Dedifferentiated amniotic fluid mesenchymal stem cell (primary cell): ENCODE data around the gene TMEM120B.

Experiments
- DNase-seq: peaks from one replicate; pipeline ENCODE4 v3.0.0-alpha.2; 2016; ENCODE audit errors: extremely low spot score

Gene TMEM120B

DNA sequence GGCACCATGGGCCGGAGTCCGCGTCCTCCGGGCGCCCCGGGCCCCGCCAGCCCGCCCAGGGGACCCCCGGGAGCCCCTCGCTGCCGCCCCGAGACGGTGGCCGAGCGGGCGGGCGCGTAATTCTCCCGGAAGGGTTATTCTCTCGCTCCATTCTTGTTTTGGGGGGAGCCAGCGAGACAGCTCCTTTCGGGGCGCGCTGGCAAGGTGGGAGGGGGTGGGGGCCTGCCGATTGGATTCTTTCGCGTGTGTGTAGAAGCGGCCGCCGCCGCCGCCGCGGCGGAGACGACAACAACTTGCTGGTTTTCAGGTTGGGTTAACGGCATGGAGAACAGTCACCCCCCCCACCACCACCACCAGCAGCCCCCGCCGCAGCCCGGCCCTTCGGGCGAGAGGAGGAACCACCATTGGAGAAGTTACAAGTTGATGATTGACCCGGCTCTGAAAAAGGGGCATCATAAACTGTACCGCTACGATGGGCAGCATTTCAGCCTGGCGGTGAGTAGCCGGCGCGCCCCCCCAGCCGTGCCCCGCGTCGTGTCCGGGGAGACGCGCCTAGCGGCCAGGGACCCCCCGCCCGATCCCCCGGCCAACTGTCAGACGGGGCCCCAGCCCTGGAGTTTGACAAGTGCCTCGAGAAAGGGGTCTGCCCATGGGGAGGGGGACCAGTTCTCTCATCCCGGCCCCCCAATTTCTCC is 92.0 kb downstream of the TMEM120B start:
- no peak for DNase-seq

- no peak for DNase-seq
Measured at GRCh38 chr12:121805171-121806008, 92.8 kb downstream of the TMEM120B start.

- DNase-seq: no peak
Measured at GRCh38 chr12:121806009-121806545, 93.5 kb downstream of the TMEM120B start.

DNA sequence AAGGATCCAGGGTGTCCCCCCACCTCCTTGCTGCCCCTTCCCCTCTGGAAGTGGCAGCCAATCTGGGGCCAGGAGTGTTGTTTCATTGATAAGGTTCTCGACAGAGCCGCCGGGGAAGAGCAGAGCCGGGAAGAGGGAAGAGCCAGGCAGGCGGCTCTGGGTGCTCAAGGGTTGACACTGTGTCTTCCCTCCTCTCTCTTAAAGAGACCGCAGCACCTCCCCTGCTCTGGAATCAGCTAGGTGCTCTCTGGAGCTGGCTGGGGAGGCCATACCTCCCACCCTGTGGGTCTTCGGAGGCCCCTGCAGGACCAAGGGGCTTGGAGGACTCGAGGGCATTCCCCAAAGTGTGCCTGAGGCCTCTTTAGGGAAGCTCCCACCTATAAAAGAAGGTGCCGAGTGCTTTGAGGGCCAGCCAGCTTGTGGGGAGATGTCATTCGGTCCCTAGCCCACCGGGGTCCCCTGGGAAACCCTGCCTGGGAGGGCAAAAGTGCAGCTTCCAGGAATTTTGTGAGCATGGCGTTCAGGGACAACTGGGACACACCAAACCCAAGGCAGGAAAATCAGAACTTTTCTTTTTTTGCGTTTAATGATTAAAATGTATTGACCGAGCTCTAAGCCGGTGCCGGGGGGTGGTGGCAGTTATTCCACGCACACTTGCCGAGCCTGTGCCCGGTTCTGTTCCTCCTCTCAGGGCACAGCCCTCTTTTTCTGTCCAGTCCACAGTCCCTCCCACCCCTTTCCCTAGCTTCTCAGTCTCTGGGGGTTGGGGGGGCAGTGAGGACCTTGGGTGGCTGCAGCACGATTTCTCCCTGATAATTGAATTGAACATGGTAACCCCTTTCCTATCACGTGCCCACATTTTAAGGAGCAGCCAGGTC is 94.2 kb downstream of the TMEM120B start:
- DNase-seq: no peak

DNA sequence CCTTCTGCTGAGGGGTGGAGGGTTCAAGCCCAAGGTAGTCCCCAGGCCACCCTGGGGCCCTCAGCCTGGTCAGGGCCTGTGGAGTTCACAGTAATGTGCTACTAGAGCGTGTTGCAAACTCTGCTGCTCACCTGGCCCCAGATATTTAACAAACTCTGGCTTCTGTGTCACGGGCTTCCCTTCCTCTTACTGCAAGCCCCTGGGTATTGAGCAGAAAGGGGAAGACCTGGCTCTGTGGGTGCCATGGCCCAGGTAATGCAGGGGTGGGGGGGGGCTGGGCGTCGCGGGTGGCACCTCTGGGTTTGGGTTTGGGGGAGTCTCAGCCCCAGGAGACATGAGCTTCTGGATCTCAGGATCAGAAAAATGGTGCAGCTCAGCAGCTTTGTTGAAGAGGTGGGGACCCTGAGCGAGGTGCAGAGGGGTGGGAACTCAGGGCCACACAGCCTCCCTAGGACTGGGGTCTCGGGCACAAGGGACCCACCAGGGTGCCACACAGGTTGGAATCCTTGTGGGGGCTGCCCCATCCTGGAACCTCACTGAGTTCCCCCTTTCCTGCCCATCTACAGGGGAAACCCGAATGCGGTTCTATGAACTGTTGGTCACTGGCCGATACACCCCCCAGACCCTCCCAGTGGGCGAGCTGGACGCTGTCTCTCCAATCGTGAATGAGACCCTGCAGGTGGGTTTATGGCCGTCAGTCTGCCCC is 95.2 kb downstream of the TMEM120B start:
- no peak for DNase-seq

DNA sequence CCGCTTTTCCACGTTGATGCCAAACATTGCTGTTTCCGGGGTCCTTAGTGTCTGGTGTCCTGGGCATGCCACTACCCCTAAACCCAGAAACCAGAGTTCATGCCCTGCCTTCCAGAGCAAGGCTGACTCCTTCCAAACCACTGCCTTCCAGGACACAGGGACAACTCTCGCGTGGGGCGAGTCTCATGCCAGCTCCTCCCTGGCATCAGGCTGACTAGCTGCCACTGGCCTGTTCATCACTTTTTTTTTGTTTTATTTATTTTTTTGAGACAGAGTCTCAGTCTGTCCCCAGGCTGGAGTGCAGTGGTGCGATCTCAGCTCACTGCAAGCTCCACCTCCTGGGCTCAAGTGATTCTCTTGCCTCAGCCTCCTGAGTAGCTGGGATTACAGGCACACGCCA is 96.1 kb downstream of the TMEM120B start:
- no peak for DNase-seq

DNA sequence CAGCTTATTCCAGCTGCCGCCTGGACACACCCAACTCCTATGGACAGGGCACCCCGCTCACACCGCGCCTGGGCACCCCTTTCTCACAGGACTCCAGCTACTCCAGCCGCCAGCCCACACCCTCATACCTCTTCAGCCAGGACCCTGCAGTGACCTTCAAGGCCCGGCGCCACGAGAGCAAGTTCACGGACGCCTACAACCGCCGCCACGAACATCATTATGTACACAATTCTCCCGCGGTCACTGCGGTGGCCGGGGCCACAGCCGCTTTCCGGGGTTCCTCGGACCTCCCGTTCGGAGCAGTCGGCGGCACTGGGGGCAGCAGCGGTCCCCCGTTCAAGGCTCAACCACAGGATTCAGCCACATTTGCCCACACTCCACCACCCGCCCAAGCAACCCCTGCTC is 97.2 kb downstream of the TMEM120B start:
- DNase-seq: no peak

DNA sequence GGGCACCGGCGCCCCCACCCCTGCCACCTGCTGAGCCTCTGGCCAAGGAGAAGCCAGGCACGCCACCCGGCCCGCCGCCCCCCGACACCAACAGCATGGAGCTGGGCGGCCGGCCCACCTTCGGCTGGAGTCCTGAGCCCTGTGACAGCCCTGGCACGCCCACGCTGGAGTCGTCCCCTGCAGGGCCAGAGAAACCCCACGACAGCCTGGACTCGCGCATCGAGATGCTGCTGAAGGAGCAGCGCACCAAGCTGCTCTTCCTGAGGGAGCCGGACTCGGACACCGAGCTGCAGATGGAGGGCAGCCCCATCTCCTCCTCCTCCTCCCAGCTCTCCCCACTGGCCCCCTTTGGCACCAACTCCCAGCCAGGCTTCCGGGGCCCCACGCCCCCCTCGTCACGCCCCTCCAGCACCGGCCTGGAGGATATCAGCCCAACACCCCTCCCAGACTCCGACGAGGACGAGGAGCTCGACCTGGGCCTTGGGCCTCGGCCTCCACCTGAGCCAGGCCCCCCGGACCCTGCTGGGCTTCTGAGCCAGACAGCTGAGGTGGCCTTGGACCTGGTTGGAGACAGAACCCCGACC is 97.8 kb downstream of the TMEM120B start:
- DNase-seq: no peak

- DNase-seq: no peak
Measured at GRCh38 chr12:121810833-121811433, 98.4 kb downstream of the TMEM120B start.

DNA sequence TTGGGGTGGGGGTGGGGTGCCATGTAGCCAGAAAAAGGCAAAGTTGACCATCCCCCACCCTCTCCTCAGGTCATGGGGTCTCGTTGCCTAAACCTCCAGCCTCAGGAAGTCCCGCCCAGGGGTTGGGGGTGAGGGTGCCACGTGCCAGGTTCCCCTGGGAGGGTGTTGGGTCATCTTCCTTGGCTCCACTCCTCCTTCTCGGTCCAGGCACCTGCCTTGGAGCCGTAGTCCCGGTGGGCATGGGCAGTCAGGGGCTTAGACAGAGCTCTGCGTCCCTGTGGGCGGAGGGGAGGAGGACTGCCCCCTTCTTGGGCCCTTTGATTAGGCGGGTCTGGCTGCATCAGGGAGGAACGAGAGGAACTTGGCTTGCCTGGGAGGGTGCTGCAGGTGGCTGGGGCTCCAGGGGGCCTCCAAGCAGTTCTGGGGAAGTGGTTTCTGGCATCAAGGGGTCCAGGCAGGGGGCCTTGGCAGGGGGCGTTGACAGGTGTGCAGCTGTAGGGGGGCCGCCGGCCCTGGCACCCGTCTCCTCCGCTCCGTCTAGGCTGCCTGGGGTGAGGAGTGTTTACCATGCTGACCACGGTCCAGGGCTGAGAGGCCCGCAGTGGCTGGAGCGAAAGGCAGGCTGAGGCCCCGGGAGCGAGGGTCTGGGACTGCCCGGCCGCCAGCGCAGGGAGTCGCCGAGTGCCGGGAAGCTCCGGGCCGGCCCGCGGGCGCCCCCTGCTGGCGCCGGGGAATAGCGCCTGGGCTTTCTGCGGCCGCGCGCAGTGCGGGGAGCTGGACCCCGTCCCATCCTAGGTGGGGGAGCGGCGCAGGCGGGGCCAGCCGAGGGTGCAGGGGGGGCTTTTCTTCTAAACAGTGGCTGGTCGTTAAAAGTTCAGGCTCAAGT is 99.1 kb downstream of the TMEM120B start:
- no peak for DNase-seq

- peak; percentile 52 for DNase-seq
Measured at GRCh38 chr12:121812320-121812871, 99.8 kb downstream of the TMEM120B start.

GRCh38 chr12:121812921-121813896 is 100.7 kb downstream of the TMEM120B start:
- DNase-seq: no peak

DNA sequence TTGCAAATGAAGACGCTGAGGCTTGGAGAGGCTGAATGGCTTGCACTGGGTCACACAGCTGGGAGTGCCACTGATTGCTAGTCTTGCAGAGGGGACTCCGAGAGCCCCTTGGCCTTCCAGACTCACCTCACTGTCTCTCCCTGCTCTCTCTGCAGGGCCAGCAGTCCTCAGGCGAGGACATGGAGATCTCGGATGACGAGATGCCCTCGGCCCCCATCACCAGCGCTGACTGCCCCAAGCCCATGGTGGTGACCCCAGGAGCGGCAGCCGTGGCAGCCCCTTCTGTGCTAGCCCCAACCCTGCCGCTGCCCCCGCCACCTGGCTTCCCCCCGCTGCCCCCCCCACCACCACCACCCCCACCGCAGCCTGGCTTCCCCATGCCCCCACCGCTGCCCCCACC is 101.4 kb downstream of the TMEM120B start:
- no peak for DNase-seq

GRCh38 chr12:121814429-121815119 is 102.0 kb downstream of the TMEM120B start:
- no peak for DNase-seq

- DNase-seq: no peak
Measured at GRCh38 chr12:121815263-121815662, 102.7 kb downstream of the TMEM120B start.

DNA sequence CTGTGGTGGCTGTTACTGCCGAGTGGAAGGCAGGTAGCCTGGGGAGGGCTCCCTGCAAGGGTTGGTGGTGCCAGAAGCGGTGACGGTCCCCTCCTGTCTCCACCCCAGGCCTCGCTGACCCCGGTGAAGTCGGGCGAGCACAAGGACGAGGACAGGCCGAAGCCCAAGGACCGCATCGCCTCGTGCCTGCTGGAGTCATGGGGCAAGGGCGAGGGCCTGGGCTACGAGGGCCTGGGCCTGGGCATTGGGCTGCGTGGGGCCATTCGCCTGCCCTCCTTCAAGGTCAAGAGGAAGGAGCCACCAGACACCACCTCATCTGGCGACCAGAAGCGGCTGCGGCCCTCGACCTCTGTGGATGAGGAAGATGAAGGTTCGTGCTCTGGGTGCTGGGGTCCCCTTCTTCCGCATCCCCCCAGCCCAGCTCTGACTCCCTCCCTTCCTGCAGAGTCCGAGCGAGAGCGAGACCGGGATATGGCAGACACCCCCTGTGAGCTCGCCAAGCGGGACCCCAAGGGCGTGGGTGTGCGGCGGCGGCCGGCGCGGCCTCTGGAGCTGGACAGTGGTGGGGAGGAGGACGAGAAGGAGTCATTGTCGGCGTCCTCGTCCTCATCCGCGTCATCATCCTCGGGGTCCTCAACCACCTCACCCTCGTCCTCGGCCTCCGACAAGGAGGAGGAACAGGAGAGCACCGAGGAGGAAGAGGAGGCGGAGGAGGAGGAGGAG is 104.5 kb downstream of the TMEM120B start:
- DNase-seq: no peak

GRCh38 chr12:121817648-121818043 is 105.1 kb downstream of the TMEM120B start:
- DNase-seq: no peak
